IMR-90 (cell line): ENCODE measurements around the gene NMRK2. TPM values are rescaled to one million over a fixed set of nuclear protein-coding genes. Genes with fewer than 3 reads are reported as not detected.

Experiments
- ATAC-seq: fragments of 200-7000 bp; cut with Tn5 transposase; 2 replicates; pipeline ENCODE4 v1.9.1; 2020; ENCODE audit warnings: low read depth, mild to moderate bottlenecking, moderate library complexity
- BruUV-seq: library from RNA; stranded (reverse); fragments of 400-500 nt; replicated peaks from 2 replicates; lab custom pipeline; 2021; lab: Mats Ljungman, UMichigan
- CTCF ChIA-PET: fragments of 300-600 bp; formaldehyde crosslinking; extraction: SDS; loops from one replicate; lab custom pipeline; 2021; ENCODE audit warnings: antibody characterized with exemption; lab: Yijun Ruan, JAX
- POLR2A ChIA-PET: fragments of 300-600 bp; sonication (Branson Sonifier 250); formaldehyde crosslinking; loops from one replicate; lab custom pipeline; 2022; ENCODE audit warnings: antibody characterized with exemption; ENCODE audit not compliant: unreplicated experiment; lab: Charles Lee
- DNase-seq: peaks from one replicate; pipeline ENCODE4 v3.0.0; 2013
- H2AFZ ChIP-seq: replicated peaks from 2 replicates; pipeline ENCODE3; 2013; ENCODE audit warnings: low read length, mild to moderate bottlenecking; ENCODE audit not compliant: poor library complexity
- H2AK5ac ChIP-seq: 2 replicates; pipeline ENCODE4 v1.6.1; 2013; ENCODE audit warnings: low read depth, low read length, inconsistent platforms
- H2AK9ac ChIP-seq: replicated peaks from 2 replicates; pipeline ENCODE3; 2013; ENCODE audit warnings: mild to moderate bottlenecking, low read depth, low read length, moderate library complexity; ENCODE audit not compliant: poor library complexity
- H2BK120ac ChIP-seq: 2 replicates; pipeline ENCODE4 v1.6.1; 2013; ENCODE audit warnings: low read depth, low read length, inconsistent platforms
- H2BK15ac ChIP-seq: 3 replicates; pipeline ENCODE4 v1.6.1; 2013; ENCODE audit warnings: low read depth, low read length, inconsistent platforms
- H2BK20ac ChIP-seq: 2 replicates; pipeline ENCODE4 v1.6.1; 2013; ENCODE audit warnings: low read depth, mild to moderate bottlenecking, inconsistent platforms, low read length, moderate library complexity
- H2BK5ac ChIP-seq: 2 replicates; pipeline ENCODE4 v1.6.1; 2013; ENCODE audit warnings: mild to moderate bottlenecking, low read depth, low read length, inconsistent platforms; ENCODE audit not compliant: poor library complexity, severe bottlenecking
- H3K14ac ChIP-seq: replicated peaks from 2 replicates; pipeline ENCODE4 v1.6.1; 2013; ENCODE audit warnings: low read depth, low read length, inconsistent platforms
- H3K18ac ChIP-seq: 2 replicates; pipeline ENCODE4 v1.6.1; 2013; ENCODE audit warnings: low read depth, low read length, control low read depth
- H3K23ac ChIP-seq: 2 replicates; pipeline ENCODE4 v1.6.1; 2013; ENCODE audit warnings: low read depth, low read length, inconsistent platforms
- H3K27ac ChIP-seq: 2 replicates; pipeline ENCODE4 v1.5.1; 2013; ENCODE audit warnings: mild to moderate bottlenecking, control low read depth, low read length; ENCODE audit not compliant: insufficient read depth
- H3K27me3 ChIP-seq: 2 replicates; pipeline ENCODE4 v1.6.1; 2013; ENCODE audit warnings: low read length; ENCODE audit not compliant: control insufficient read depth, insufficient read depth
- H3K36me3 ChIP-seq: 2 replicates; pipeline ENCODE4 v1.6.1; 2013; ENCODE audit warnings: low read length, mixed read lengths; ENCODE audit not compliant: control insufficient read depth, insufficient read depth
- H3K4ac ChIP-seq: 2 replicates; pipeline ENCODE4 v1.6.1; 2013; ENCODE audit warnings: low read depth, low read length, inconsistent platforms
- H3K4me1 ChIP-seq: 2 replicates; pipeline ENCODE4 v1.6.1; 2013; ENCODE audit warnings: low read length, mixed read lengths; ENCODE audit not compliant: control insufficient read depth, insufficient read depth
- H3K4me2 ChIP-seq: 2 replicates; pipeline ENCODE4 v1.6.1; 2013; ENCODE audit warnings: low read depth, mild to moderate bottlenecking, control low read depth, low read length, moderate library complexity
- H3K4me3 ChIP-seq: 2 replicates; pipeline ENCODE4 v1.5.1; 2013; ENCODE audit warnings: low read depth, mild to moderate bottlenecking, control low read depth, low read length, moderate library complexity; ENCODE audit not compliant: insufficient read depth
- H3K56ac ChIP-seq: 2 replicates; pipeline ENCODE4 v1.6.1; 2013; ENCODE audit warnings: low read length, inconsistent platforms; ENCODE audit not compliant: insufficient read depth; ENCODE audit errors: extremely low read depth
- H3K79me1 ChIP-seq, 2 experiments: 2 replicates each; pipeline ENCODE4 v1.6.1; 2013; ENCODE audit warnings: low read length in 2 of 2, inconsistent platforms in 1 of 2, low read depth in 1 of 2
- H3K9ac ChIP-seq: 2 replicates; pipeline ENCODE4 v1.6.1; 2013; ENCODE audit warnings: low read depth, low read length, control low read depth
- H3K9me1 ChIP-seq: 2 replicates; pipeline ENCODE4 v1.6.1; 2013; ENCODE audit warnings: low read length, inconsistent platforms; ENCODE audit not compliant: insufficient read depth
- H3K9me3 ChIP-seq: 2 replicates; pipeline ENCODE4 v1.6.1; 2013; ENCODE audit warnings: low read length; ENCODE audit not compliant: control insufficient read depth, insufficient read depth
- H4K20me1 ChIP-seq: 2 replicates; pipeline ENCODE4 v1.6.1; 2013; ENCODE audit warnings: low read length, inconsistent platforms; ENCODE audit not compliant: insufficient read depth
- H4K5ac ChIP-seq: 2 replicates; pipeline ENCODE4 v1.6.1; 2013; ENCODE audit warnings: mild to moderate bottlenecking, low read depth, low read length, control low read depth
- H4K8ac ChIP-seq, 2 experiments: 2 replicates each; pipeline ENCODE4 v1.6.1; 2013; ENCODE audit warnings: low read depth in 2 of 2, low read length in 2 of 2, control low read depth in 1 of 2, inconsistent platforms in 1 of 2
- H4K91ac ChIP-seq: 2 replicates; pipeline ENCODE4 v1.6.1; 2013; ENCODE audit warnings: low read depth, low read length, inconsistent platforms; ENCODE audit not compliant: insufficient read depth
- BHLHE40 ChIP-seq: fragments of 150-350 bp; IDR thresholded peaks from 2 replicates; pipeline ENCODE4 v1.6.1; 2016; ENCODE audit warnings: mild to moderate bottlenecking, low read depth, low read length
- CEBPB ChIP-seq: IDR thresholded peaks from 2 replicates; pipeline ENCODE4 v1.6.1; 2012; ENCODE audit warnings: low read depth, low read length, improper control_type of control experiment
- CHD1 ChIP-seq: IDR thresholded peaks from 2 replicates; pipeline ENCODE4 v1.6.1; 2012; ENCODE audit warnings: low read depth, low read length, improper control_type of control experiment
- CTCF ChIP-seq: conservative IDR thresholded peaks from 2 replicates; pipeline ENCODE4 v1.5.1; 2012; ENCODE audit warnings: mild to moderate bottlenecking, low read depth, low read length, improper control_type of control experiment
- ELK1 ChIP-seq: fragments of 150-350 bp; IDR thresholded peaks from 2 replicates; pipeline ENCODE4 v1.6.1; 2016; ENCODE audit warnings: low read depth, mild to moderate bottlenecking, low read length, moderate library complexity, borderline replicate concordance
- FOS ChIP-seq: fragments of 150-350 bp; IDR thresholded peaks from 2 replicates; pipeline ENCODE4 v1.6.1; 2016; ENCODE audit warnings: low read depth, low read length
- MAZ ChIP-seq: IDR thresholded peaks from 2 replicates; pipeline ENCODE4 v1.6.1; 2012; ENCODE audit warnings: low read depth, mild to moderate bottlenecking, low read length, improper control_type of control experiment, moderate library complexity, borderline replicate concordance
- MXI1 ChIP-seq: IDR thresholded peaks from 2 replicates; pipeline ENCODE4 v1.6.1; 2012; ENCODE audit warnings: low read depth, mild to moderate bottlenecking, low read length, moderate library complexity, borderline replicate concordance
- NFE2L2 ChIP-seq: fragments of 150-350 bp; IDR thresholded peaks from 2 replicates; pipeline ENCODE4 v1.6.1; 2016; ENCODE audit warnings: low read depth, mild to moderate bottlenecking, low read length
- RAD21 ChIP-seq: IDR thresholded peaks from 2 replicates; pipeline ENCODE4 v1.6.1; 2012; ENCODE audit warnings: low read length, improper control_type of control experiment
- RCOR1 ChIP-seq: IDR thresholded peaks from 2 replicates; pipeline ENCODE4 v1.6.1; 2012; ENCODE audit warnings: mild to moderate bottlenecking, low read length, improper control_type of control experiment; ENCODE audit not compliant: insufficient replicate concordance
- SMC3 ChIP-seq: fragments of 150-350 bp; IDR thresholded peaks from 2 replicates; pipeline ENCODE4 v1.6.1; 2016; ENCODE audit warnings: low read depth, mild to moderate bottlenecking, antibody characterized with exemption, low read length, moderate library complexity
- USF2 ChIP-seq: fragments of 150-350 bp; IDR thresholded peaks from 2 replicates; pipeline ENCODE4 v1.6.1; 2017; ENCODE audit warnings: mild to moderate bottlenecking, antibody characterized with exemption, low read length, low read depth
- WGBS, 2 experiments: methylation state at CpG; one replicate each; pipeline versions ENCODE4 v1.1.5 to v1.1.7; 2013; ENCODE audit warnings: missing lambda C conversion rate in 2 of 2; ENCODE audit not compliant: insufficient read length in 1 of 2; ENCODE audit errors: extremely low coverage in 2 of 2; 5-methylcytosine and 5-hydroxymethylcytosine counted together
- dilution Hi-C: fragments of 300-500 bp; cut with HindIII; formaldehyde crosslinking; loops from one replicate; pipeline ENCODE4 v1.14.3; 2018; ENCODE audit warnings: low sequenced_read_pairs; ENCODE audit not compliant: unreplicated experiment
- in situ Hi-C: fragments of 300-500 bp; cut with MboI; formaldehyde crosslinking; loops from 3 replicates; pipeline ENCODE4 v1.14.3; 2019; ENCODE audit warnings: low sequenced_read_pairs, inconsistent platforms, mixed read lengths
- intact Hi-C: fragments of 100-400 bp; cut with micrococcal nuclease; formaldehyde crosslinking; loops from 2 replicates; pipeline ENCODE4 v1.10.0; 2022
- polyA plus RNA-seq, 3 experiments: library from polyadenylated mRNA; depleted of rRNA; stranded (reverse); fragments of >200 nt; gene quantifications; 2 replicates each; pipeline ENCODE4 v1.2.3, GENCODE V29; 2012; ENCODE audit warnings: low replicate concordance in 1 of 3
- total RNA-seq: library from RNA; depleted of rRNA; stranded (reverse); fragments of >200 nt; gene quantifications from 2 replicates; pipeline ENCODE4 v1.2.3, GENCODE V29; 2012

The NMRK2 gene
- total and polyA plus RNA-seq, 2 of the 4 experiments (the other 2 are of a cell fraction), result not detected

- no peak overlapping the region for H4K8ac ChIP-seq
- no peak overlapping the region for H2AK5ac ChIP-seq
- TF ChIP-seq RAD21, result no peak
- no peak for TF ChIP-seq BHLHE40
- no peak for TF ChIP-seq FOS
- TF ChIP-seq MAZ, result no peak
- no peak for TF ChIP-seq ELK1
- TF ChIP-seq CHD1, result no peak
- TF ChIP-seq CEBPB, result no peak
- no peak for TF ChIP-seq SMC3
- TF ChIP-seq RCOR1, result no peak
- no peak for TF ChIP-seq MXI1
- no peak for TF ChIP-seq CTCF
- no peak for TF ChIP-seq NFE2L2
- TF ChIP-seq USF2, result no peak
- dilution Hi-C loops, result no loop called here
- H3K4me2 ChIP-seq, result no peak overlapping the region
- H3K56ac ChIP-seq, result no peak overlapping the region
- ChIA-PET POLR2A (no interaction called here), CTCF (no interaction called here)
- H3K9me1 ChIP-seq, result no peaks in the 10 kb centered on the region
- no peak overlapping the region for H3K18ac ChIP-seq
- DNase-seq (no peak), ATAC-seq (no peak)
- no peak overlapping the region for H2BK5ac ChIP-seq
- H3K27ac ChIP-seq, result no peak overlapping the region
- H4K5ac ChIP-seq, result no peak overlapping the region
- H3K9ac ChIP-seq, result no peak overlapping the region
- no peaks in the 10 kb centered on the region for H4K20me1 ChIP-seq
- no peak overlapping the region for H3K23ac ChIP-seq
- H3K9me3 ChIP-seq, result peaks cover 2% of the 10 kb centered on the region; the same call in 1 of the 2 replicates
- H2BK120ac ChIP-seq, result no peak overlapping the region
- H2BK15ac ChIP-seq, result no peak overlapping the region
- BruUV-seq, result no TSS peak
- no peak overlapping the region for H3K4ac ChIP-seq
- H2AFZ ChIP-seq, result no peak overlapping the region
- in situ Hi-C loops, result no loop called here
- intact Hi-C loops, result no loop called here
- H3K4me1 ChIP-seq, result no peaks in the 10 kb centered on the region
- H2AK9ac ChIP-seq, result no peak overlapping the region
- no peak overlapping the region for H2BK20ac ChIP-seq
- H3K4me3 ChIP-seq, result no peak overlapping the region
- no peak overlapping the region for H3K14ac ChIP-seq
- H3K79me1 ChIP-seq, result no peaks in the 10 kb centered on the region
- H4K91ac ChIP-seq, result no peak overlapping the region
- H3K36me3 ChIP-seq, result no peaks in the 10 kb centered on the region
- no peaks in the 10 kb centered on the region; the same call in 1 of the 2 replicates for H3K27me3 ChIP-seq
- WGBS, 2 experiments, result 72% methylated on average over 6 of the region's 18 CpGs; no CpG with 5 or more reads in 1 of the 2 experiments
These were observed 33.2 kb upstream of the NMRK2 start for GRCh38 chr19:3899531-3900294.
